Activated CD4-positive, alpha-beta T cell treated with anti-CD3 and anti-CD28 coated beads for 4 hours (primary cell): ENCODE data around the gene DOCK2.

Experiments
- DNase-seq, 2 donors: peaks; one replicate each; pipeline ENCODE4 v3.0.0-alpha.2; 2020

The DOCK2 gene

DNA sequence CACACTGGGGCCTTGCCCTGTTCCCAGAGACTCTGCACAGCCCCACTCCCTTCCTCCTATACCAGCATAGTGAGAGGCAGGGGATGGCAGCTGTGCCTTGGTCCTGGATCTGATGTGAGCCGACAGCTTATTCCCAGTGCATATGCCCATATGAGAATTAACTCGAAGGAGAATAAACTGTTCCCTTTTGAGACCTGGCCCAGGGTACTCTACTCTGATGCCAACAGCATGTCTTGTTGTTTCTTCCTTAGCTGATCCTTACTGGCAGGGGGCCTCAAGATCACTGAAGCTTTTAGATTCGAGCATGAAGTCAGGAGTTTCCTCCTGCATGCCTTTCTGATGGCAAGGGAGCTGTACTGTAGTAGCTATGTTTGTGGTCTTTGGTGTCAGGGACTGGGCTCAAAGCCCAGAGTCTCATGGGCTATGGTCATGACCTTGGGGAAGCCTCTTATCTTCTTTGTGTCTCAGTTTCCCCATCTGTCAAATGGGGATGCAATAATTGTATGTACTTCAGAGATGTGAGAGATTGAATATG lies 57.1 kb downstream of the DOCK2 start:
- DNase-seq: no peak

DNA sequence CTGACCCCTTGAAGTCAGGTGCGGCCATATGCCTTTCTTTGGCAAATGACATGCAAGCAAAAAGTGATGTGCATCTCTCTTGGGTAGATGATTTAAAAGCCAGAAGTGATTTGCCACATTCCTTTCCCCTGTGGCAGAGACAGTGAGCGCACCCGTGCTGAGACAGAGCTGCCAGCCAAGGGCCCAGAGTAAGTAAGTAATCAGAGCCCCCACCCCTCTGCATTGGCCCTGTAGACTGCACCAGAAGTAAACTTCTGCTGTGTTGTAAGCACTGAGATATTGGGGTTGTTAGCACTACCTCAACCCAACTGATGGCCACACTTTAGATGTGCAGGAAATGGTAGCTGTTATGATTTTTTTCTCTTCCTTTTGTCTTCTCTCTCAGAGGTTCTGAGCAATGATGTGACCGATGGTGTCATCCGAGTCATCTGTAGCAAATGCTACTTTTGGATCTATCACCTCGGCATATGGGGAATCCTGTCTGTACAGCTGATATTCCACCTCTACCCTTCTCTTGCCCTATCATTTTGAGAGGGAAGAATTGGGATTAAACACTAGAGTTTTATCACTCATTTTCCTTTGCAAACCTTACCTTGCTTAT lies 58.0 kb downstream of the DOCK2 start:
- no peak for DNase-seq

DNA sequence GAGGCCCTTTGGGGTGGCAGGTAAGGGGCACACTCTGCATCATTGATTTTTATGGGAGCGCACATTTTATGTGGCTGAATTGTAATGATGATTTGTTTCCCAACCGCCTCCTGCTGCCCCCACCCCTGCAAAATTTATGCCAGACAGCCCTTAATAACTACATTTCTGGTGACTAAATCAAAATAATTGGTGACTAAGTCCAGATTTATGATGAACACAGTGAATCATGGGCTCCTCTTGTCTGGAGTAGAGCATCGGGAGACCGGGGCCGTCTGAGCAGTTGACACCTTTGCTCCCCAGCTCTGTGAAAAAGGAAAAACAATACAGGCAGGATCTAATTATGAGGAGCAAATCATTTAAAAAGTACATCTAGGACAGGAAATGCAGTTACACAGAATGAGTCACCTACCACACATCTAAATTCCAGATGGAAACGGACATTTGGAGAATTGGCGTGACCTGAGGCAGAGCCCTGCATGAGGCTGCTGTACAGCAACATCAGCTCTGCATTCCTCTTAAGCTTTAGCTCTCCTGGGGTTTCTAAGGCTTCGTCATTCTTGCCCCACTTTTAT lies 58.9 kb downstream of the DOCK2 start:
- DNase-seq: no peak

DNA sequence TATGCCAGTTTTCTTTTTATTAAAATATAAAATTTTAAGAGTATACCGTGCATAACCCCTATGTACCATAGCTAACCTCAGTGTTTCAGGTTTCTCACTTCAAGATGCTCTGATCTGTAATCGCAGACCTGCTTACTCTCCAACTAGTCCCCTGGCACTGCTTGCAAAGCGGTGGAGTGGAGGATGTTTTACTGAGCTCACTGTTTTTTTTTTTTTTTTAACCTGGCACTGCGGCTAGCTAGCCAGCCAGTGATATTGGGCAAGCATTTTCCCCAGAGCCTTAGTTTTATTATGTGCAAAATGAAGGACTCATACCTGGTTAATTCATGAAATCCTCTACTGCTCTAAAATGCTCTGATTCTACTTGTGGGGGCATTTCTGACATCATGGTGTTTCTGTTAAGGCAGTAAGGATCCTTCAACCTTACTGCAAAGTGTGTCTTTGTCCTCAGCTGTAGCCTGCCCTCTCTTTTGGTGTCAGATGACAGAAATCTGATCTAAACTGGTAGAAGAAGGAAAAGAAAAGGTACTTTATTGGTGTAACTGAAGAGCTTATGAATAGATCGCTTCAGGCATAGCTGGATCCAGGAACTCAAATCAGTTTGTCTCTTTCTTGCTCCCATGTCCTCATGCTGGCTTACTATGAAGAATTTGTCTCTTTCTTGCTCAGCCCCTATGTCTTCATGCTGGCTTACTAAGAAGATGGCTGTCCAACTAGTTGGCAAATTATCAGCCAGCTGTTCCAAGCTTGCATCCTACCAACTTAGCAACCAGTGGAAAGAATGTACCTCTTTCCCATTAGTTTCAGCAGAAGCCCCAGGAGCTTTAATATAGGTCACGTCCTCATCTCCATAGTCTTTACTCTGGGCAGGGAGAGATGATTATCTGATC lies 59.8 kb downstream of the DOCK2 start:
- DNase-seq: no peak

DNA sequence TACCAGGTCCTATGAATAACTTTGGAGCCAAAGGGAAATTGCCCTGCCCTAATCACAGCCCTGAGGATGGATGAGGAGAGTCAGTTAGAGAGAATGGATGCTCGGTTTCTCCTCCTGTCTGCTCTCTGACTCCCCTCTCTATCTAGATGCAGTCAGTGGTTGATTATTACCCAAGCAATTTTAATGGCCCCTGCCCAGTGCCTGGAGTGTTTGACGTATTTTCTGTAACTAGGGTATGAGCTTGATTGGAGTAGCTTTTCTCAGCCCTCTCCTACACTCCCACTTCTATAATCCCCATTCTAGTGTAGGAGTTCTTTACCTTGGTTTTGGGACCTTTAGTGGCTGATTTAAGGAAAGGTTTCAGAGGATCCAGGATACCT lies 60.4 kb downstream of the DOCK2 start:
- no peak for DNase-seq

DNA sequence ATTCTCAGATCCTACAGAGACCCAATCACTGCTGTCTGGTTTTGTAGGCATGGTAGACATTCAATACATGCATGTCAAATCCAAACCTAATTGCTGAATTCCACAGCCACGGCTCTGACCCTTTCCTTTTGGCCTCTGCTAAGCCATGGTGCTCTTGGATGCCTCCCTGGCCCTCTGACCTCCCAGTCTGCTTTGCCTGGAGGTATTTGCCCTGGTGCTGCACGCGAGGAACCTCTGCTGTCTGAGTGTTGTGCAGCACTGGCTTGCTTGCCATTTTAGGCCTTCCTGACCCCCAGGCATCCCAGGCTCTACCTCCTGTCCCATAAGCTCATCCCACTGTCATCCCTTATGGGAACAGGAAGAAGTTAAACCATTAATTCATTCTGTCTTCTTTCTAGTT lies 60.9 kb downstream of the DOCK2 start:
- DNase-seq: no peak

DNA sequence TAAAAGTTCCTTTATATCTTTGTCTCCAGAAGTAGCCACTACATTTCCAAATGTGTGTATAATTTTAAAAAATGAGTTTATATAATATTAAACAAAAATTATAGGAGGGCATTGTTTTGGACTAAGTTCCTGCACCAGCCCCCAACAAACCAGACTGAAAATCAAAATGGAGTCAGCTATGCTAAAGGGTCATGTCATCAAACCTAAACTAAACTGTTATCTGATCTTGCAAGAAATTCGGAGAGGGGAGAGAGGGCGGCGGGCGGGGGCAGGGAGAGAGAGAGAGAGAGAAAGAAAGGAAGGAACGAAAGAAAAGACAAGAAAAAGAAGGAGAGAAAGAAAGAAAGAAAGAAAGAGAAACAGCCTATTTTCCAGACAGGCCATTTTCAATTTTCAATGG lies 63.5 kb downstream of the DOCK2 start:
- no peak for DNase-seq

DNA sequence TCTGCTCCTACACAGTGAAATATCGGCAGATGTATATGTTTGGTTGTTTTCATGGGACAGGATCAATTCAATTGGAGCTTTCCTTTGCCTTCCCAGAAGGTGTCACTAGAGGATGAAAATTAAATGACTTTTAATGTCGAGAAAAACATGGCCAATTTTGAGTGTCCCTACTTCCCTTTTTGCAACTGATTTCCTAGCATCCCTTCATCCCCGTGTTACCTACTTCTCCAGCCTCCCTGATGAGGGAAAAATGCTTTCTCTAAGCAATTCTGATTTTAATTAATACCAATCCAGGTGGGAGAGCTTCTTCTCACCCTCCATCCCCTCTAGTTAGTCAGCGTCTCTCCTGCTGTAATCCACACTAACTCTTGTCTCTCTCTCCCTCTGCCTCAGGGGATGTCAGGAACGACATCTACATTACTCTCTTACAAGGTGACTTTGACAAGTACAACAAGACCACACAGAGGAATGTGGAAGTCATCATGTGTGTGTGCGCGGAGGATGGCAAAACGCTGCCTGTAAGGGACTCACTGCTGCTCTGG lies 64.9 kb downstream of the DOCK2 start:
- no peak for DNase-seq

DNA sequence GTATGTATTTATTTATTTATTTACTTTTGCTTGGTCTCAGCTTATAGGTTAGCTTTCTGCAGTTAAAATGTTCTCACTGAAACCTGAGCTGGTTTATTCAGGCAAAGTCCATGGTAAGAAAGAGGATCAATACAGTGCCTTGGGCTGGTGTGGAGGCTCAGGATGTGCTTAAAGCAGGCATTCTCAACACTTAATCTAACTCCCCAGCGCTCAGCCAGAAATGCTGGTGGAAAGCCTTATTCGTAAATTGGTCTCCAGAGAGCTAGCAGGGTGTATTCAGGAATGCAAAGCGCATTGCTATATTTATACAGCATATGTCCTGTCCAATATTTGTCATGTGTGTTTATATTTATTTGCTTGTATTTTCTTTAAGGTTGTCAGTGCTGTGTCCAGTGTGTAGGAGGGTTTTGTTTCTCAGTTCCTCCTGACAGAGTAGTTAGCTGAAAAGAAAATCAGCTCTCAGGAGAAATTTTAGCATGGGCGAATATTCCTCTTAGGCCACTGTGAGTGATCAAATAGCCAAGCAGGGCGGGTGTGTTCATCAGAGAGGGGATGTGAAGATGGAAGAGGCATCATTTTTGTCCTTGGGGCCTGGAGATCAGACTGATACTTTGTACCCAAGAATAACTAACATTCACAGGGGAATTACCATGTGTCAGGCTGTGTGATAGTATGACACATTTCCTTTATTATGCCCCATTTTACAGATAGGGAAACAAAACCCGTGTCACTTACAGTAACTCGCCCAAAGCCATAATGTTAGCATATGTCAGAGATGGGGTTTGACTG lies 65.8 kb downstream of the DOCK2 start:
- DNase-seq: no peak

DNA sequence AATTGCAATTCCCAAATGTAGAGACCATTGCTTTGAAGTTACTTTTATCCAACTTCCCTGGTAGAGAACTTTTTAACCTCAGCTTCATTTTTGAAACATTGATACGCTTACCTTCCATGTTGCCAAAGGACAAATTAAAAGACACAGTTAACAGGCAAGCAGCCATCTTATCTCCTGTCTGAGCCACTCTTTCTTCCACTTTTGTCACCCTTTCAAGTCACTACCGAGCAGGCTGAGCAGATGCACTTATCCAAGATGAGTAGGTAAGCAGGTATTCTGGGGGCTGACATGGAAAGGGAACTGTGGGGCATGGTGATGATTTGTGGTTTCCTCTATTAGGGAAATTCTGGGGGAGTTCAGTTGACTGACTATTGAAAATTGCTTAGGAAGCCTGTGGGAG lies 66.7 kb downstream of the DOCK2 start:
- DNase-seq: no peak

DNA sequence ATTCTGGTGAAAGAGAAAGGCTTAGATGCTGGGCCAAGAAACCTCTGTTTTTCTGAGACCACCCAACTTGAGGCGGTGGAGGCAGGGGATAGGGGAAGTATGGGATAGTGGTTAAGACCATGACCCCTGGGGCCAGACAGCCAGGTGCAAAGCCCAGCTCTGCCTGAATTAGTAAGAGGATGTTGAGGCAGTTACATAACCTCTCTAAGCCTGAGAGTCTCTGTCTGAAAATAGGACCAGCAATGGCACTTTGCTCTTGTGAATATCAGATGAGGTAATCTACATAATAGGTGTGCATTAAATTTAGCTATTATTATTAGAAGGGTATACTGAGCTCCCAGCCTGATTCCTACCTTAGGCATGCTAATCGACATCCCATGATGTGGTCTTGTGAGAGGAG lies 68.2 kb downstream of the DOCK2 start:
- no peak for DNase-seq

DNA sequence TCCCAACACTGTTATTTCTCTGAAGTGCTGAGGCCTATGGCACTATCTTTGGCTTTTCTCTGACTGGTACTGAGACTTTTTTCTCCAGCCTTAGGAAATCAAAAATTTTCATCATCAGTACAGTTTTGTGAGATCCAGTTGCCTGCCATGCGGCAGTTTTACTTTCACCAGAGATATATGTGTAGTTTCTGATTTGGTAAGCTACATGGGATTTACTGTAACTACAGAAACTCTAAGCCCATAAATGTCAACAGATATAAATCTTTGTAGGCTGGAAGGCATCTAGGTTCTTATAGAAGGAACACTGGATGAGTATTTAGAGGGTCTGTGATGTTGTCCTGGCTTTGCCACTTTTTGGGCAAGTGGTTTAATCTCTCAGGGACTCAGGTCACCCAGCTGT lies 69.0 kb downstream of the DOCK2 start:
- DNase-seq: no peak

DNA sequence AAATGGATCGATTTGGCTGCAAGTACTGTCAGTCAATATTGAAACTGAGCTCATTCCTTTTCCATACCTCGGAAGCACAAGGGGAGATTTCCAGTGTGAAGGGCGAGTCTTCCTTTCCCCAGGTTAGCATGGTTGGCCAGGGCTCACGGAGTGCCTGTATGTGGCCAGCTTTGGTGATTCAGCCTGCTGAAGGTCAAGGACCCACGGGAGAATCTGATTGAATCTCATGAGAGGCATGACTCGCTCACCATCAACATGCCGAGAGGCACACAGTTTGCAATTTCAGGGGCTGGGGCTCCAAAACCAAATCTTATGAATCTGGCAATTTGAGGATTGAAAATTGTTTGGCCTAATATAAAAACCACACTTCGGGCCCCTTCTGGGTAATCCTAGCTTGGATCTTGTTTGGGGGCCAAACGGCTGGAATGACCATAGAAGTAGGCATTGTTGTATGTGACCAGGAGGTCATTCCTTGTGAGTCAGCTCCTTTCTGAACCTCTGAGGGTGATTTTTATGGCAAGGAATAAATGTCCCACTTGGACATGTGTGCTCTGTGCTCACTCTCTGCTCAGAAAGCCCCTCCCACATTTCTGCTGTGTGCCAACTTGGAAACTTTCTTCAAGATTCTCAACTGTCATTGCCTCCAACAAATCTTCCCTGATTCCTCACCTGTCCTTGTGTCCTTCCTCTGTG lies 69.8 kb downstream of the DOCK2 start:
- no peak for DNase-seq

DNA sequence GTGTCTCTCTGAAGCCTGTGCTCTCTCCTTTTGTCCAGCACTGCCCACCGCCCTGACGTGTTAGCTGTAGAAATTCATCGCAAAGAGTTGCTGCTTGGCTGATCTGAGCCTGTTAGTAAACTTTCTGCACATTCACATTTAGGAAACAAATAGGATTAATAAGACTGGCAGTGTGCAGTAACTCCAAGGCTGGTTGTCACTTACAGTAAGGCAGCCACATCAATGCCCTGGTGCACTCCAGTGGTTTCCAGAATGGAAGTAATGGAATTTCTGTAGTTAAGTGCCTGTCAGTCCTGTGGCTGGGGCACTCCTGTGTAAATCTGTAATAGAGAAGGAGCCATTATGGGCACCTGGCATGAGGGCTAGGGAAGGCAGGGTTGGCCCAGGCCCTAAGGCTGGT lies 70.6 kb downstream of the DOCK2 start:
- DNase-seq: no peak

DNA sequence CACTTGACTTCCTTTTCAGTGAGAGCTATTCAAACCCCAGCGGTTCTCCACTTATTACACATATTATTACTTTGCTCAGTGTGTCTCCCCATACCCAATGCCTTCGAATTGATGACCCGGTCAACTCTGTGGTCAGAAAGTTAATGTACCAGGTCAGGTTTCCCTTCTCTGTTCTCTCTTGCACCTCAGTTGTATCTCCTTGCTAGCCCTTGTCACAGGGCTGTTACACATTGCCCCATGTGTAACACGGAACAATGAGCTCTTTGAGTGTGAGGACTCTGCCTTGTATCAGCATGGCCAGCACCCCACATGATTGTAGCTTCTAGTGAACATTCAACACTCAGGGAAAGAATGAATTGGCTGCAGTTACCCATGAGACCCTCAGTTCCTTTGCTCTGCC lies 73.6 kb downstream of the DOCK2 start:
- DNase-seq: no peak

DNA sequence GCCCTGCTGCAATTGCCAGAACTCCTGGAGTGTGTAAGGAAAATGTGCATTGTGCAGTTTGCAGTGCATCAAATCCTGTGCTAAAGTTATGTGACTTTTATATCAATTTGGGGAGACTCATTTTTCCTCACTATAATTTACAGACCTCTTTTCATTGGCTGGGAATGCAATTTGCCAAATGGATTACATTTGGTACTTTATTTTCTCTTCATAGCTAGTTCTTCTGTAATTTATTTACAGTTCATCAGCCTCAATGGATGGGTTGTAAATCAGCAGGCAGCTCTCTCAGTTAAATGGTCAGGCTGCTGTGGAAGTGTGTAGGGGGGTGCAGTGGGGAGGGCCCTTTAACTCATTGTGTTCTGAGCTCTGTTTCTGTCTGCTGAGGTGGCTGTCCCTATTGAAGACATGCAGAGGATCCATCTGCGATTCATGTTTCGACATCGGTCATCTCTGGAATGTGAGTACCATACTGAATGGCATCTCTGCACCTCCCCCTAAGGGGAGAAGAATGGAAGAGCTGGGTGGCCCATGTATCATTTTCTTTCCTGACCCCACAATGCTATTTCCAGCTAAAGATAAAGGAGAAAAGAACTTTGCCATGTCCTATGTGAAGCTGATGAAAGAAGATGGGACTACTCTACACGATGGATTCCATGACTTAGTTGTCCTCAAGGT lies 74.6 kb downstream of the DOCK2 start:
- no peak for DNase-seq

DNA sequence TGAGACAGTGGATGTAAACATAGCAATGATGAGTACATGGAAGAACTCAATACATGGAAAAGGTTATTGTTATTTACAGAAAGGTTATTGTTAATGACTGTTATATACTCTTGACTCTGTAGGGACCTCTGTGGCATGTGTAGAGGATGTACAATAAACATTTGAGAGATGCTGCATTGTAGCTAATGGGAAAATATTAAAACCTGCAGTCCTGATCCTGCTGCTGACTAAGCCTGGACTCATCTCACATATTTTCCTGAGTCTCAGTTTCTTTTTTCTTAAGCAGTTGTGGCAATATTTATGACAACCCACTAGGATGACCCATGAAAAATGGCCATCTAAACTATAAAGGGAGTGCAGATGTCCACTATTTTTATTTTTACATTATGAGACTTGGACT lies 75.4 kb downstream of the DOCK2 start:
- no peak for DNase-seq

DNA sequence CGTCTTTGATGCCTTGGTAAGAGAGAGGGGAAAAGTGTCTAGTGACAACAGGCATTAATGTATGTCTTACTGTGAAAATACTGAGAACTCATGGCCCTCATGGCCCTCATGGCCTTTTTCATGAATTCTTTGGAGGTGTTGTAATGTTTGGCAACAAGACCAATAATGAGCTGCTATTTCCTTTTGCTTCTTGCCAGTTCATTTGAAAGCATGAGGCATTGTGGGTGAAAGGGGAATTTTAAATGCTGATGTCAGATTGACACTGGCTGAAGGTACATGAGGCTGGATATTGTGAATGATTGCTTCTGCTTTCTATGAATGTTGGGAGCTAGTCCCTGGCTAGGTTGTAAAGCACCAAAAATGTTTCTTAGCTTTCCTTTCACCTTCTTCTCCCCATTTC lies 79.2 kb downstream of the DOCK2 start:
- DNase-seq: no peak

DNA sequence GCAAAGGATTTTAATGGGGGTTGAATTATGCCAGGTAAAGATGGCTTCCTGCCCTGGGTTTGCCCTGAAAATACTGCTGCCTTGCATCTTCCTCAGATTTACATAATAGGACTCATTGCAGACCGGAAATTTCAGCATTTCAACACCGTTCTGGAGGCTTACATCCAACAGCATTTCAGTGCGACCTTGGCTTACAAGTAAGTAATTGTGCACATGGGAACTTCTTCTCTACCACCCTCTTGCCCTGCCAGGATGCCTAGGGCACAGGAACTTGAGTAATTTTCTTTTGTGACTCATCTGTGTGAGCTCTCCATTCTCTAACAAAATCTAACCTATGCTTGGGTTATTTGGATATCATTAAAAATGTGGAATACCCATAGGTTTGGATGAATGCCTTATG lies 80.2 kb downstream of the DOCK2 start:
- no peak for DNase-seq

DNA sequence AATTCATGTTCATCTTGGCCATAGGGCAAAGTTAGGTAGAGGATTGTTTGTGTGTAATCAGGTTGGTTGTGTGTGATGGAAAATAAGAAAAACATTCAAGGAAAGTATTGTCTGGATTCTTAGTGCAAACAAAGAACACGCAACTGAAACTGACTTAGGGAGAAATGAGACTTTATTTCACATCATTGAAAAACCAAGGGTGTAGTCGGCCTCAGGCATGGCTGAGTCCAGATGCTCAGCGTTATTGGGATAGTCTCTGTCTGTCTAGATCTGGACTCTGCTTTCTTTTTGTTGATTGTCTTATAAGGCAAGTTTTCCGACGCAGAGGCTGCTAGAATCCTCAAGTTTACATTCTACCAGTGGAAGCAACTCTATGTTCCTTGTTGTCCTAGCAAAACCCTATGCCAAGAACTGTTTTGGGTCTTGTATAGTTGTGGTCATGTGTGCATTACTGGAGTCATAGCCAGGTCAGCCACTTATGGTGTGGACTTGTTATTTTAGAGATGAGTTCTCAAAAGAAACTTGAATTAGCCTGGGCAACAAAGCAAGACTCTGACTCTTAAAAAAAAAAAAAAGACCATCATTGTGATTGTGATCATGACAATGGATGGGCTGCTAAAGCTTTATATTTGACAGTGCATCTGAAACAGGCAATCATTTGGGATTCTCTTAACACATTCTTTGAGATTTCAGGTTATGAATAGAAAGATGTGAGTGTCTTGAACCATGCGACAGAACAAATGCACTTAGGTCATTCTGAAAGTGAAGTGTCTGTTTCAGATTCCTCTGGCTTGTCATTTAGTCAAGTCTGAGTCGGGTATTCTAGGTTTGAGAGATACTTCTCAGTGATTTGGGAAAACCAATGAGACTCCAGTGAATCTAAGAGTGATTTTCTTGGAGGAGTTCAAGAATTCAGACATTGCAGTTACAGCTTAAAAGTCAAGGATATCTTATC lies 82.6 kb downstream of the DOCK2 start:
- no peak for DNase-seq

DNA sequence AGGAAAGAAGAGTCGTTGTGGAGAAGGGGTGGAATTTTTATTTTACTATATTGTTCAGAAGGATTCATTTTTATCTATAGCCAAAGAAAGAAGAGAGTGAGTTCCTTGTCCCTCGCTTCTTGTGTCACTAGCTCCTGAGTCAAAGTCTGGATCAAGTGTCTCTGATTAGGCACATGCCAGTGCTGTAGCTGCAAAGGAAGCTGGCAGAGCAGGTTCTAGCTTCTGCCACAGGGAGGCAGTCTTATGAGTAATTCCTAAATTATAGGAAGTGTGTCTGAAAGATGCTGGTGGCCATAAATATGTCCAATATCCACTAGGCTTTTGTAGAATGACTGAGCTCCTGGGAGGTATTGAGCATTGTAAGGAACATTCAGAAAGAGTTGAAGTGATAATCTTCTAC lies 84.7 kb downstream of the DOCK2 start:
- DNase-seq: no peak
